GM18873 (cell line): ENCODE data around the gene HOXA11.

ENCODE experiments used
- ATAC-seq: cut with Tn5 transposase; IDR thresholded peaks from one replicate; pipeline ENCODE4 v1.9.1; 2021; ENCODE audit warnings: mild to moderate bottlenecking, moderate library complexity, moderate number of reproducible peaks; ENCODE audit not compliant: unreplicated experiment, low FRiP score

The HOXA11 gene

GRCh38 chr7:27185013-27185853, at the start of gene HOXA11:
TSS of gene HOXA11 (minus strand) at chr7:27185232. CDS start at chr7:27185144, 88 bp downstream.
- ATAC-seq: no peak

- no peak for ATAC-seq
Measured at GRCh38 chr7:27229448-27229847, 44.4 kb upstream of the HOXA11 start.

- ATAC-seq: no peak
Measured at GRCh38 chr7:27224983-27225934, 40.2 kb upstream of the HOXA11 start.

GRCh38 chr7:27223941-27224575, 39.0 kb upstream of the HOXA11 start:
- no peak for ATAC-seq

- ATAC-seq: no peak
Measured at GRCh38 chr7:27221201-27221797, 36.3 kb upstream of the HOXA11 start.

- ATAC-seq: no peak
Measured at GRCh38 chr7:27220440-27220955, 35.5 kb upstream of the HOXA11 start.

GRCh38 chr7:27219821-27220220, 34.8 kb upstream of the HOXA11 start:
- ATAC-seq: no peak

- no peak for ATAC-seq
Measured at GRCh38 chr7:27217951-27218350, 32.9 kb upstream of the HOXA11 start.

GRCh38 chr7:27215356-27215755, 30.3 kb upstream of the HOXA11 start:
- no peak for ATAC-seq

GRCh38 chr7:27214239-27214950, 29.4 kb upstream of the HOXA11 start:
- ATAC-seq: no peak

- ATAC-seq: no peak
Measured at GRCh38 chr7:27213433-27214238, 28.6 kb upstream of the HOXA11 start.

- no peak for ATAC-seq
Measured at GRCh38 chr7:27212497-27213432, 27.7 kb upstream of the HOXA11 start.

GRCh38 chr7:27211764-27212204, 26.8 kb upstream of the HOXA11 start:
- no peak for ATAC-seq

GRCh38 chr7:27211084-27211446, 26.0 kb upstream of the HOXA11 start:
- ATAC-seq: no peak

- no peak for ATAC-seq
Measured at GRCh38 chr7:27210441-27211083, 25.5 kb upstream of the HOXA11 start.

- ATAC-seq: no peak
Measured at GRCh38 chr7:27209933-27210440, 25.0 kb upstream of the HOXA11 start.

- ATAC-seq: no peak
Measured at GRCh38 chr7:27208998-27209397, 24.0 kb upstream of the HOXA11 start.
